ENCODE data around the gene CD8B2.

- TF ChIP-seq, protein P1, sequence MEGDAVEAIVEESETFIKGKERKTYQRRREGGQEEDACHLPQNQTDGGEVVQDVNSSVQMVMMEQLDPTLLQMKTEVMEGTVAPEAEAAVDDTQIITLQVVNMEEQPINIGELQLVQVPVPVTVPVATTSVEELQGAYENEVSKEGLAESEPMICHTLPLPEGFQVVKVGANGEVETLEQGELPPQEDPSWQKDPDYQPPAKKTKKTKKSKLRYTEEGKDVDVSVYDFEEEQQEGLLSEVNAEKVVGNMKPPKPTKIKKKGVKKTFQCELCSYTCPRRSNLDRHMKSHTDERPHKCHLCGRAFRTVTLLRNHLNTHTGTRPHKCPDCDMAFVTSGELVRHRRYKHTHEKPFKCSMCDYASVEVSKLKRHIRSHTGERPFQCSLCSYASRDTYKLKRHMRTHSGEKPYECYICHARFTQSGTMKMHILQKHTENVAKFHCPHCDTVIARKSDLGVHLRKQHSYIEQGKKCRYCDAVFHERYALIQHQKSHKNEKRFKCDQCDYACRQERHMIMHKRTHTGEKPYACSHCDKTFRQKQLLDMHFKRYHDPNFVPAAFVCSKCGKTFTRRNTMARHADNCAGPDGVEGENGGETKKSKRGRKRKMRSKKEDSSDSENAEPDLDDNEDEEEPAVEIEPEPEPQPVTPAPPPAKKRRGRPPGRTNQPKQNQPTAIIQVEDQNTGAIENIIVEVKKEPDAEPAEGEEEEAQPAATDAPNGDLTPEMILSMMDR (IDR thresholded peaks at IDR 0.05), result peak in 4 of 5 experiments; percentile 22 to 32 (median 26)
- no peak for TF ChIP-seq EP300 (IDR thresholded peaks at IDR 0.05)
Measured at GRCh38 chr2:106563195-106563594, 76.0 kb downstream of the CD8B2 start.

Measured in tibial nerve (tissue), 4 donors.